ENCODE measurements around the gene PROS1.
A peak's percentile ranks its signal among the peaks of the same experiment; 100 is the strongest.

GRCh38 chr3:94004301-94004910 is 30.7 kb upstream of the PROS1 start:
- 0 out of 2 replicates have a peak, but pooled peaks have one; percentile 4 for TF ChIP-seq MAX (IDR thresholded peaks at IDR 0.05; ENCODE audit: low read depth, low read length)
- peak; percentile 63 for TF ChIP-seq CTCF (IDR thresholded peaks at IDR 0.05; ENCODE audit: low read depth, low read length)
- no peak for TF ChIP-seq POLR2A (IDR thresholded peaks at IDR 0.05; ENCODE audit: extremely low read depth, insufficient read length)

Data from NB4 (cell line).